Suprapubic skin (tissue), 4 donors: Measurements from ENCODE around the gene CACNG6.
"Not testable (repeated sequence)": the region's sequence is repeated elsewhere in the genome, so short reads cannot be mapped to it uniquely, and the experiment has no call there.

Source experiments
- CTCF ChIP-seq, 2 donors: fragments of 200-600 bp in 1 of 2; fragments of 450-650 bp in 1 of 2; sonication (generic) in 1 of 2; IDR thresholded peaks; one replicate each; pipeline ENCODE4 v1.5.1; 2016 to 2019; ENCODE audit warnings: antibody characterized with exemption in 2 of 2, mild to moderate bottlenecking in 1 of 2, moderate library complexity in 1 of 2
- EP300 ChIP-seq: sonication (generic); formaldehyde crosslinking; IDR thresholded peaks from one replicate; pipeline ENCODE4 v1.6.1; 2017; ENCODE audit warnings: antibody characterized with exemption
- POLR2A ChIP-seq, 2 donors: fragments of 450-650 bp; IDR thresholded peaks; one replicate each; pipeline ENCODE4 v1.6.1; 2017; ENCODE audit warnings: antibody characterized with exemption in 2 of 2, mild to moderate bottlenecking in 2 of 2, moderate library complexity in 2 of 2
- POLR2AphosphoS5 ChIP-seq, 3 donors: sonication (generic); formaldehyde crosslinking; IDR thresholded peaks; one replicate each; pipeline ENCODE4 v1.6.1; 2017; ENCODE audit warnings: antibody characterized with exemption in 3 of 3

GRCh38 chr19:53948611-53949010 is 42.8 kb upstream of the CACNG6 start:
- not testable (repeated sequence) for TF ChIP-seq CTCF (IDR thresholded peaks at IDR 0.05); EP300; POLR2A (IDR thresholded peaks at IDR 0.05); POLR2AphosphoS5 (IDR thresholded peaks at IDR 0.05)
